Activated CD4-positive, alpha-beta memory T cell treated with anti-CD3 and anti-CD28 coated beads, Interleukin-2, amount 10 ng/mL, durations not matched to agents 7 days and 5 days (primary cell): ENCODE results near the gene SMYD2. TPM values are rescaled to one million over a fixed set of nuclear protein-coding genes. Genes with fewer than 3 reads are reported as not detected.

ENCODE experiments used
- CTCF ChIA-PET: fragments of 350-600 bp; sonication (Branson Sonifier 250); formaldehyde crosslinking; loops from one replicate; lab custom pipeline; 2021; ENCODE audit warnings: antibody characterized with exemption, inconsistent platforms; lab: Charles Lee
- POLR2A ChIA-PET: fragments of 350-600 bp; sonication (Branson Sonifier 250); formaldehyde crosslinking; loops from one replicate; lab custom pipeline; 2021; ENCODE audit warnings: antibody characterized with exemption; lab: Charles Lee
- DNase-seq: peaks from one replicate; pipeline ENCODE4 v3.0.0-alpha.2; 2020
- H3K27ac Mint-ChIP-seq: one replicate; pipeline ENCODE4 v1.8.0; 2021; ENCODE audit warnings: mild to moderate bottlenecking, mixed read lengths
- H3K27me3 Mint-ChIP-seq: one replicate; pipeline ENCODE4 v1.8.0; 2021; ENCODE audit warnings: mixed read lengths
- H3K36me3 Mint-ChIP-seq: one replicate; pipeline ENCODE4 v1.8.0; 2021; ENCODE audit warnings: low read depth, mixed read lengths
- H3K4me1 Mint-ChIP-seq: one replicate; pipeline ENCODE4 v1.8.0; 2021; ENCODE audit warnings: mixed read lengths
- H3K4me3 Mint-ChIP-seq: one replicate; pipeline ENCODE4 v1.8.0; 2021; ENCODE audit warnings: mild to moderate bottlenecking, mixed read lengths
- H3K9me3 Mint-ChIP-seq: one replicate; pipeline ENCODE4 v1.8.0; 2021; ENCODE audit warnings: mixed read lengths
- total RNA-seq, 2 experiments: library from RNA; stranded (reverse); gene quantifications; one replicate each; pipeline ENCODE4 v1.2.3, GENCODE V29; 2021

Gene SMYD2
- total RNA-seq, 2 experiments from 2014 or later = 33.8 to 34.9 TPM

- CTCF ChIA-PET = interaction anchor here (3.8 to 3.9 kb wide), 2 partner anchors 10 to 13 kb away, joined by 14 to 21 read pairs; no protein-coding TSS in a partner anchor
Measured at GRCh38 chr1:214341932-214342331, 61.0 kb downstream of the SMYD2 start.

GRCh38 chr1:214342525-214342924 lies 61.6 kb downstream of the SMYD2 start:
- POLR2A ChIA-PET = no interaction called here
- CTCF ChIA-PET = interaction anchor here (3.8 to 3.9 kb wide), 2 partner anchors 10 to 14 kb away, joined by 14 to 21 read pairs; no protein-coding TSS in a partner anchor
- Mint-ChIP-seq H3K27ac (no peak overlapping the region), H3K9me3 (peaks cover 14% of the 10 kb centered on the region), H3K36me3 (peaks cover 21% of the 10 kb centered on the region), H3K4me1 (no peaks in the 10 kb centered on the region), H3K27me3 (no peaks in the 10 kb centered on the region), H3K4me3 (no peak overlapping the region)
- DNase-seq = no peak

More at GRCh38 chr1:214341932-214342331, 61.0 kb downstream of the SMYD2 start:
- POLR2A ChIA-PET = no interaction called here
- Mint-ChIP-seq H3K36me3 (peaks cover 21% of the 10 kb centered on the region), H3K27me3 (no peaks in the 10 kb centered on the region), H3K4me3 (no peak overlapping the region), H3K4me1 (peaks cover 2% of the 10 kb centered on the region), H3K9me3 (peaks cover 14% of the 10 kb centered on the region), H3K27ac (no peak overlapping the region)
- DNase-seq = no peak

GRCh38 chr1:214344897-214345296 lies 63.9 kb downstream of the SMYD2 start:
- ChIA-PET POLR2A (no interaction called here), CTCF (interaction anchor here (3.1 kb wide), 1 partner anchor 12 kb away, joined by 26 read pairs; no protein-coding TSS in a partner anchor)
- no peaks in the 10 kb centered on the region for H3K4me1 Mint-ChIP-seq
- H3K27ac Mint-ChIP-seq = no peak overlapping the region
- no peak for DNase-seq
- H3K27me3 Mint-ChIP-seq = no peaks in the 10 kb centered on the region
- no peak overlapping the region for H3K4me3 Mint-ChIP-seq
- peaks cover 14% of the 10 kb centered on the region for H3K9me3 Mint-ChIP-seq
- peaks cover 18% of the 10 kb centered on the region for H3K36me3 Mint-ChIP-seq

- POLR2A ChIA-PET = no interaction called here
- CTCF ChIA-PET = interaction anchor here (3.6 kb wide), 1 partner anchor 17 kb away, joined by 30 read pairs; no protein-coding TSS in a partner anchor
- Mint-ChIP-seq H3K27ac (no peak overlapping the region), H3K4me3 (no peak overlapping the region), H3K36me3 (peaks cover 11% of the 10 kb centered on the region), H3K9me3 (peaks cover 12% of the 10 kb centered on the region), H3K4me1 (no peaks in the 10 kb centered on the region), H3K27me3 (no peaks in the 10 kb centered on the region)
- DNase-seq = no peak
Measured at GRCh38 chr1:214349008-214349407, 68.0 kb downstream of the SMYD2 start.

- Mint-ChIP-seq H3K27ac (no peak overlapping the region), H3K9me3 (peaks cover 6% of the 10 kb centered on the region), H3K27me3 (no peaks in the 10 kb centered on the region), H3K4me1 (no peaks in the 10 kb centered on the region), H3K4me3 (no peak overlapping the region), H3K36me3 (peaks cover 6% of the 10 kb centered on the region)
- CTCF ChIA-PET = interaction anchor here (0.7 to 3.6 kb wide), 2 partner anchors 17 to 1314 kb away, joined by 3 to 30 read pairs; no protein-coding TSS in a partner anchor
- POLR2A ChIA-PET = no interaction called here
- no peak for DNase-seq
Measured at GRCh38 chr1:214349781-214350180, 68.8 kb downstream of the SMYD2 start.

- POLR2A ChIA-PET = no interaction called here
- H3K4me3 Mint-ChIP-seq = no peak overlapping the region
Measured at GRCh38 chr1:214351551-214352277, 70.8 kb downstream of the SMYD2 start.

GRCh38 chr1:214352838-214353237 lies 71.9 kb downstream of the SMYD2 start:
- POLR2A ChIA-PET = no interaction called here
- Mint-ChIP-seq H3K4me3 (no peak overlapping the region), H3K27me3 (peaks cover 5% of the 10 kb centered on the region), H3K36me3 (no peaks in the 10 kb centered on the region), H3K27ac (no peak overlapping the region), H3K4me1 (no peaks in the 10 kb centered on the region), H3K9me3 (no peaks in the 10 kb centered on the region)
- CTCF ChIA-PET = interaction anchor here (3.0 kb wide), 1 partner anchor 21 kb away, joined by 15 read pairs; no protein-coding TSS in a partner anchor
- DNase-seq = no peak

More at GRCh38 chr1:214351551-214352277, 70.8 kb downstream of the SMYD2 start:
- DNase-seq = no peak
- peaks cover 3% of the 10 kb centered on the region for H3K27me3 Mint-ChIP-seq
- CTCF ChIA-PET = interaction anchor here (3.0 kb wide), 1 partner anchor 20 kb away, joined by 15 read pairs; no protein-coding TSS in a partner anchor
- no peaks in the 10 kb centered on the region for H3K9me3 Mint-ChIP-seq
- no peaks in the 10 kb centered on the region for H3K36me3 Mint-ChIP-seq
- H3K4me1 Mint-ChIP-seq = no peaks in the 10 kb centered on the region
- no peak overlapping the region for H3K27ac Mint-ChIP-seq

GRCh38 chr1:214354440-214355148 lies 73.6 kb downstream of the SMYD2 start:
- no peaks in the 10 kb centered on the region for H3K4me1 Mint-ChIP-seq
- H3K36me3 Mint-ChIP-seq = no peaks in the 10 kb centered on the region
- no peaks in the 10 kb centered on the region for H3K9me3 Mint-ChIP-seq
- no peak overlapping the region for H3K27ac Mint-ChIP-seq
- POLR2A ChIA-PET = no interaction called here
- H3K4me3 Mint-ChIP-seq = no peak overlapping the region
- DNase-seq = no peak
- H3K27me3 Mint-ChIP-seq = peaks cover 5% of the 10 kb centered on the region
- CTCF ChIA-PET = interaction anchor here (1.1 to 3.0 kb wide), 2 partner anchors 12 to 23 kb away, joined by 4 to 15 read pairs; no protein-coding TSS in a partner anchor

- no peak overlapping the region for H3K27ac Mint-ChIP-seq
- DNase-seq = no peak
- H3K27me3 Mint-ChIP-seq = peaks cover 23% of the 10 kb centered on the region
- no peak overlapping the region for H3K4me3 Mint-ChIP-seq
- H3K36me3 Mint-ChIP-seq = no peaks in the 10 kb centered on the region
- no peaks in the 10 kb centered on the region for H3K9me3 Mint-ChIP-seq
- ChIA-PET CTCF (no interaction called here), POLR2A (no interaction called here)
- H3K4me1 Mint-ChIP-seq = peaks cover 3% of the 10 kb centered on the region
Measured at GRCh38 chr1:214360116-214360515, 79.2 kb downstream of the SMYD2 start.

GRCh38 chr1:214360525-214361164 lies 79.7 kb downstream of the SMYD2 start:
- Mint-ChIP-seq H3K9me3 (no peaks in the 10 kb centered on the region), H3K27me3 (peaks cover 23% of the 10 kb centered on the region), H3K27ac (no peak overlapping the region), H3K4me3 (no peak overlapping the region), H3K36me3 (no peaks in the 10 kb centered on the region), H3K4me1 (peaks cover 3% of the 10 kb centered on the region)
- CTCF ChIA-PET = interaction anchor here (1.1 kb wide), 1 partner anchor 29 kb away, joined by 3 read pairs; no protein-coding TSS in a partner anchor
- DNase-seq = no peak
- POLR2A ChIA-PET = no interaction called here

GRCh38 chr1:214361636-214362035 lies 80.7 kb downstream of the SMYD2 start:
- H3K9me3 Mint-ChIP-seq = no peaks in the 10 kb centered on the region
- peaks cover 3% of the 10 kb centered on the region for H3K4me1 Mint-ChIP-seq
- ChIA-PET CTCF (interaction anchor here (1.1 to 1.3 kb wide), 2 partner anchors 29 to 30 kb away, joined by 3 read pairs; no protein-coding TSS in a partner anchor), POLR2A (no interaction called here)
- no peak for DNase-seq
- H3K27me3 Mint-ChIP-seq = peaks cover 21% of the 10 kb centered on the region
- no peaks in the 10 kb centered on the region for H3K36me3 Mint-ChIP-seq
- H3K4me3 Mint-ChIP-seq = no peak overlapping the region
- H3K27ac Mint-ChIP-seq = no peak overlapping the region

- Mint-ChIP-seq H3K27ac (no peak overlapping the region), H3K27me3 (peaks cover 18% of the 10 kb centered on the region), H3K4me1 (peaks cover 3% of the 10 kb centered on the region), H3K4me3 (no peak overlapping the region), H3K36me3 (no peaks in the 10 kb centered on the region), H3K9me3 (no peaks in the 10 kb centered on the region)
- CTCF ChIA-PET = interaction anchor here (0.6 to 1.3 kb wide), 3 partner anchors 29 to 1251 kb away, joined by 3 read pairs; no protein-coding TSS in a partner anchor
- POLR2A ChIA-PET = no interaction called here
- DNase-seq = no peak
Measured at GRCh38 chr1:214362188-214362882, 81.4 kb downstream of the SMYD2 start.
